SJSA1 (cell line): ENCODE data around the gene BLOC1S2. TPM values are rescaled to one million over a fixed set of nuclear protein-coding genes. Genes with fewer than 3 reads are reported as not detected.
A peak's percentile ranks its signal among the peaks of the same experiment; 100 is the strongest.

ENCODE experiments used
- DNase-seq, 2 experiments: peaks; one replicate each; pipeline ENCODE4 v3.0.0-alpha.2; 2015 to 2020; ENCODE audit warnings: low spot score in 2 of 2, low read depth in 1 of 2
- H3K27ac ChIP-seq: fragments of 250-450 bp; sonication (Bioruptor Pico); 2 replicates; pipeline ENCODE4 v1.5.1; 2020; ENCODE audit warnings: mild to moderate bottlenecking, moderate library complexity
- H3K27me3 ChIP-seq: fragments of 250-450 bp; sonication (Bioruptor Pico); replicated peaks from 2 replicates; pipeline ENCODE4 v1.5.1; 2020; ENCODE audit warnings: mild to moderate bottlenecking, moderate library complexity
- H3K36me3 ChIP-seq: fragments of 250-450 bp; sonication (Bioruptor Pico); 2 replicates; pipeline ENCODE4 v1.5.1; 2020; ENCODE audit warnings: mild to moderate bottlenecking
- H3K4me1 ChIP-seq: fragments of 250-450 bp; sonication (Bioruptor Pico); replicated peaks from 2 replicates; pipeline ENCODE4 v1.6.1; 2021; ENCODE audit warnings: mild to moderate bottlenecking
- H3K4me3 ChIP-seq: fragments of 250-450 bp; sonication (Bioruptor Pico); 2 replicates; pipeline ENCODE4 v1.5.1; 2020; ENCODE audit warnings: mild to moderate bottlenecking
- H3K9me3 ChIP-seq: fragments of 250-450 bp; sonication (Bioruptor Pico); replicated peaks from 2 replicates; pipeline ENCODE4 v1.5.1; 2020; ENCODE audit warnings: mild to moderate bottlenecking
- total RNA-seq: library from RNA; depleted of rRNA; stranded (reverse); fragments of >200 nt; shearing (Covaris generic); gene quantifications from 2 replicates; pipeline ENCODE4 v1.2.3, GENCODE V29; 2014; rRNA removed

The BLOC1S2 gene
- total RNA-seq, result 34.6 and 47.7 TPM in 2 replicates

DNA sequence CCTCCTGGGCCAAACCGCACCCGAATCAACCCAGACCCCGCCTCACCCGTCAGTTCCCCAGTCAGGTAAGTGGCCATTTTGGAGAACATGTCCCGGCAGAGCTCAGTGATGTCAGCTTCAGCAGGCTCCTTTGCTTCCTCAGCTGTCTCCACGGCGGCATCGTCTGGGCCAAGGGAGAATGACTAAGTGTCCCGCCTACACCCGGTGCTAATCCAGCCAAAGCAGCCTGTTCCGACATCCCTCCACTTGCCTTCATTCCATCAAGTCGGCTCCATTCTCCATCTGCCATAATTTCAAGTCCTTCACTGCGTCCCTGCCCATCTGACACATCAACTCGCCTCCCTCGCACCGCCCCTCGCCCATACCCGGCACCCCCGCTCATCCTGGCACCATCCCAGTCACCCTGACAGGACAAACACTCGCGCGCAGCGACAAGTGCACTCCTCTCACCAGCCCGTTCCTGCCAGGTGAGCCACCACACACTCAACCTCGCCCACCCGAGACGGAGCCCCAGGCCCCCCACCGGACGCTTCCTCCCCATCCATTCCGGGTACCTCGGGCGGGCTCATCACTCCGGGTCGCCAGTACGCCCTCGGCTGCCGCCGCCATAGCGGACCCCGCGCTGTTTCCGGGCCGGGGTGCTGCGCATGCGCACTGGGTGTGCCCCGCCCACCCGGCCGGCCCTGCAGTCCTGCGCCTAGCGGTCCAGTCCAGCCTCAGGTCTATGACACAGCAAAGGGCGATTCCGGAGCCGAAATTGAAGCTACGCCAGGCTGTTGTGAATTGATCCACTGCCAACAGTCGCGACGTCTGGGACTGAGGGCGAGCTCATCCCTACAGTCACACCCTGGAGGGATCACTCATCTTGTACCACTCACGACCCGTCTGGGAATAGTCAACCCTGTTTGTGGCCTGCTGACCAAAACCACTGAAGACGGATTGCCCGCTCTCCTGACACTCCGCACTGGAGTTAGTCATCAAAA is at the start of gene BLOC1S2:
BLOC1S2 (minus strand) TSS at position 630 of the 983 bp plus-strand sequence; CDS start at position 609, 21 bp downstream.
- DNase-seq, result peak; percentile 87 to 90
- H3K36me3 ChIP-seq, result peaks cover 34% of the 10 kb centered on the region
- peaks cover 16% of the 10 kb centered on the region for H3K4me1 ChIP-seq
- H3K27ac ChIP-seq, result peak within 1 kb of the TSS; percentile 42
- H3K27me3 ChIP-seq, result peaks cover 3% of the 10 kb centered on the region; the same call in 1 of the 2 replicates
- H3K9me3 ChIP-seq, result no peaks in the 10 kb centered on the region
- H3K4me3 ChIP-seq, result peak within 1 kb of the TSS; percentile 83

- DNase-seq, result no peak
- no peak overlapping the region for H3K27ac ChIP-seq
- H3K27me3 ChIP-seq, result peaks cover 45% of the 10 kb centered on the region
- no peak overlapping the region for H3K4me3 ChIP-seq
- H3K9me3 ChIP-seq, result no peaks in the 10 kb centered on the region
- no peaks in the 10 kb centered on the region for H3K36me3 ChIP-seq
- H3K4me1 ChIP-seq, result no peaks in the 10 kb centered on the region
These were observed 48.3 kb upstream of the BLOC1S2 start for GRCh38 chr10:100334762-100335161.

GRCh38 chr10:100333661-100334440 is 47.4 kb upstream of the BLOC1S2 start:
- Histone ChIP-seq H3K4me3 (no peak overlapping the region), H3K27ac (no peak overlapping the region), H3K9me3 (no peaks in the 10 kb centered on the region), H3K36me3 (no peaks in the 10 kb centered on the region), H3K27me3 (peaks cover 48% of the 10 kb centered on the region), H3K4me1 (no peaks in the 10 kb centered on the region)
- DNase-seq, result no peak

- Histone ChIP-seq H3K27ac (no peak overlapping the region), H3K4me1 (no peaks in the 10 kb centered on the region), H3K9me3 (no peaks in the 10 kb centered on the region), H3K36me3 (no peaks in the 10 kb centered on the region), H3K4me3 (no peak overlapping the region), H3K27me3 (peaks cover 56% of the 10 kb centered on the region)
- no peak for DNase-seq
These were observed 46.6 kb upstream of the BLOC1S2 start for GRCh38 chr10:100333106-100333505.

GRCh38 chr10:100330079-100330478 is 43.6 kb upstream of the BLOC1S2 start, which contains the start of gene PKD2L1:
Gene PKD2L1 (minus strand): TSS chr10:100330228. CDS start chr10:100330103, 125 bp downstream.
- no peaks in the 10 kb centered on the region for H3K4me1 ChIP-seq
- no peaks in the 10 kb centered on the region for H3K36me3 ChIP-seq
- H3K4me3 ChIP-seq, result no peak within 1 kb of the TSS
- H3K27ac ChIP-seq, result no peak within 1 kb of the TSS
- peaks cover 64% of the 10 kb centered on the region for H3K27me3 ChIP-seq
- DNase-seq, result no peak
- no peaks in the 10 kb centered on the region for H3K9me3 ChIP-seq

- Histone ChIP-seq H3K27me3 (peaks cover 58% of the 10 kb centered on the region), H3K4me3 (no peak overlapping the region), H3K4me1 (no peaks in the 10 kb centered on the region), H3K9me3 (no peaks in the 10 kb centered on the region), H3K36me3 (no peaks in the 10 kb centered on the region), H3K27ac (no peak overlapping the region)
- no peak for DNase-seq
These were observed 41.7 kb upstream of the BLOC1S2 start for GRCh38 chr10:100328198-100328597.

- Histone ChIP-seq H3K27ac (no peak overlapping the region), H3K4me1 (no peaks in the 10 kb centered on the region), H3K9me3 (no peaks in the 10 kb centered on the region), H3K27me3 (peaks cover 55% of the 10 kb centered on the region), H3K4me3 (no peak overlapping the region), H3K36me3 (no peaks in the 10 kb centered on the region)
- DNase-seq, result no peak
These were observed 41.2 kb upstream of the BLOC1S2 start for GRCh38 chr10:100327718-100328009.

DNA sequence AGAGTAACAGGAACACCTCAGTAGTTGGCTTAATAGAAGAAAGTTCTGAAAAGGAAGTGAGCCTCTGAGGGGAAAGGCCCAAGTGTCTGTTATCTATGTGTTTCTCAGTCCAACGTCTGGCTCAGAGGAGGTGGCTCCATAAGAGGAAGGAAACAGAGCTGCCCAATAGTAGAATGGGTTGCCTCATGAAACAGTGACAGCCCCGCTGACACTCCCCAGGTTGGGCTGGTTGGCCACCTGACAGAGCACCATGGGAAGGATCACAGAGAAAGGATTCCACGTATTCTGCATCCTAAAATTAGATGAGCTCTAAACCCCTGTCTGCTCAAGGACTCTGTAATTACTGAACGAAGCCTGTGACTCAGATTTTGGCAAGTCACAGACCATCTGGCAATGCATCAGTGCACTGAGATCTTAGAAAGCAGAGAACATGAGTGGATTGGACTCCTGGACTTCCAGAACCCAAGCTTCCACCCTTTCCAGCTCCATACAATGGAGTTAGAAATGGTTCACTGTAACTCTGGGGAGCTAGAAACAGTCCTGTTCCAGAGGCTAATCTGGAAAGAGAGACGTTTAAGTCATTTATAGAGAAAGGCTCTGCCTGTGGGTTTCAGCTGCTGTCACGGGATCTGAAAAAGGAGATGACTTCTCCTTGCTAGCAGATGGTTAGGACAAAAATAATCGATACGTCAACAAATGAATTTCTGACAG is 40.7 kb upstream of the BLOC1S2 start:
- no peaks in the 10 kb centered on the region for H3K9me3 ChIP-seq
- no peak overlapping the region for H3K4me3 ChIP-seq
- no peak for DNase-seq
- no peaks in the 10 kb centered on the region for H3K4me1 ChIP-seq
- H3K27me3 ChIP-seq, result peaks cover 50% of the 10 kb centered on the region
- H3K27ac ChIP-seq, result no peak overlapping the region
- H3K36me3 ChIP-seq, result no peaks in the 10 kb centered on the region

GRCh38 chr10:100325158-100325557 is 38.7 kb upstream of the BLOC1S2 start:
- H3K27me3 ChIP-seq, result peaks cover 43% of the 10 kb centered on the region
- no peak overlapping the region for H3K4me3 ChIP-seq
- no peaks in the 10 kb centered on the region for H3K9me3 ChIP-seq
- no peaks in the 10 kb centered on the region for H3K4me1 ChIP-seq
- H3K36me3 ChIP-seq, result no peaks in the 10 kb centered on the region
- no peak for DNase-seq
- no peak overlapping the region for H3K27ac ChIP-seq

GRCh38 chr10:100319707-100320402 is 33.4 kb upstream of the BLOC1S2 start:
- Histone ChIP-seq H3K4me3 (no peak overlapping the region), H3K27me3 (peaks cover 25% of the 10 kb centered on the region), H3K9me3 (no peaks in the 10 kb centered on the region), H3K36me3 (no peaks in the 10 kb centered on the region), H3K27ac (no peak overlapping the region), H3K4me1 (no peaks in the 10 kb centered on the region)
- no peak for DNase-seq

DNA sequence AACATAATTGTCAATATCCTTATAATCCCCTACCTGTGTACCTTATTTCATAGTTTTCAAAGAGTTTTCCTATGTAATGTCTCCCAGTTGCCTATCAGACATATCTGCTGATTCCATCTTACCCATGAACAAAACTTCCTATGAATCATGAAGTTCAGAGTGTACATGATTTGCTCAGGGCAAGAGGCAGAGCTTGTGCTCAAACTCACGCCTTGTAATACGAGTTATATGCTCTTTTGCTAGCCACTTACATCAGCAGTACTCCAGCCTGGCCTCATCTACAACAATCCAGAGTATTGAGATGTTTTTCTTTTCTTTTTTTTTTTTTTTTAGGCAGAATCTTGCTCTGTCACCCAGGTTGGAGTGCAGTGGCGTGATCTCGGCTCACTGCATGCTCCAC is 31.7 kb upstream of the BLOC1S2 start:
- Histone ChIP-seq H3K4me3 (no peak overlapping the region), H3K27me3 (peaks cover 28% of the 10 kb centered on the region), H3K4me1 (no peaks in the 10 kb centered on the region), H3K27ac (no peak overlapping the region), H3K9me3 (no peaks in the 10 kb centered on the region), H3K36me3 (no peaks in the 10 kb centered on the region)
- no peak for DNase-seq

DNA sequence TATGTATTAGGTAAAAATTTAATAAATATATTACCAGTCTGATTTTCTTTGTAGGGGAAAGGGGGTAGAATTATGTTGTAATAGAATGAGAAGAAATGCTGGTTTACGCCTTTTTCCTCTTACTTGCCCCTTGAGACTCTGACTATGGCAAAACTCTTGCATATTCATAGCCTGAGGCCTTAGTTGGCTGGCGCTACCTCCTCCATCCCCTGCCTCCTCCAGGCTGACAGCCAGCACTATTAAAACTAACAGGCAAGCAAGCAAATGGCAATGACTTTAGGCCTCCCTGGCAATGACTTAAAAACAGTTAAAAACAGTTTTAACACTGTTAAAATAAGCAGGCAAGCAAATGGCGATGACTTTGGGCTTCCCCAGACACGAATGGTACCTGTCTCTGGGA is 29.1 kb upstream of the BLOC1S2 start:
- Histone ChIP-seq H3K27ac (no peak overlapping the region), H3K36me3 (no peaks in the 10 kb centered on the region), H3K27me3 (peaks cover 35% of the 10 kb centered on the region), H3K4me1 (no peaks in the 10 kb centered on the region), H3K9me3 (no peaks in the 10 kb centered on the region), H3K4me3 (no peak overlapping the region)
- no peak for DNase-seq

- Histone ChIP-seq H3K4me3 (no peak overlapping the region), H3K27ac (no peak overlapping the region), H3K4me1 (no peaks in the 10 kb centered on the region), H3K27me3 (peaks cover 41% of the 10 kb centered on the region), H3K36me3 (no peaks in the 10 kb centered on the region), H3K9me3 (no peaks in the 10 kb centered on the region)
- DNase-seq, result no peak
These were observed 24.8 kb upstream of the BLOC1S2 start for GRCh38 chr10:100311298-100311697.
